ENCODE results near the gene CAST.

CAST gene

GRCh38 chr5:96636046-96636445 lies 26.1 kb upstream of the CAST start:
- H3K9ac ChIP-seq (ENCODE audit: low read depth, low read length), result no peak overlapping the region
- no peak for TF ChIP-seq EZH2 (IDR thresholded peaks at IDR 0.05; ENCODE audit: borderline replicate concordance, low read depth, low read length, severe bottlenecking)
- TF ChIP-seq CTCF (IDR thresholded peaks at IDR 0.05; ENCODE audit: borderline replicate concordance, extremely low read depth, low read length, poor library complexity, severe bottlenecking), result no peak

GRCh38 chr5:96636594-96636993 lies 25.6 kb upstream of the CAST start:
- H3K4me1 ChIP-seq (ENCODE audit: insufficient read depth, low read length), result no peaks in the 10 kb centered on the region
- H3K36me3 ChIP-seq (ENCODE audit: insufficient read depth, low read length), result no peaks in the 10 kb centered on the region
- ATAC-seq (ENCODE audit: insufficient read depth, low read depth) (no peak), DNase-seq (no peak)
- TF ChIP-seq CTCF (IDR thresholded peaks at IDR 0.05; ENCODE audit: borderline replicate concordance, extremely low read depth, low read length, poor library complexity, severe bottlenecking) (no peak), EZH2 (IDR thresholded peaks at IDR 0.05; ENCODE audit: borderline replicate concordance, low read depth, low read length, severe bottlenecking) (no peak)
- no peak overlapping the region for H3K27ac ChIP-seq (ENCODE audit: low read length)
- no peaks in the 10 kb centered on the region for H3K9me3 ChIP-seq (ENCODE audit: insufficient read depth, low read length, severe bottlenecking)
- no peak overlapping the region for H2AFZ ChIP-seq (ENCODE audit: low read depth, low read length)
- H4K20me1 ChIP-seq (ENCODE audit: insufficient read depth, low read length), result no peaks in the 10 kb centered on the region
- H3K27me3 ChIP-seq (ENCODE audit: insufficient read depth, low read length, poor library complexity), result peaks cover 4% of the 10 kb centered on the region
- no peaks in the 10 kb centered on the region for H3K79me2 ChIP-seq (ENCODE audit: insufficient read depth, low read length)
- H3K4me2 ChIP-seq (ENCODE audit: insufficient read depth, low read length), result no peak overlapping the region
- H3K9ac ChIP-seq (ENCODE audit: low read depth, low read length), result no peak overlapping the region
- H3K4me3 ChIP-seq (ENCODE audit: low read depth in 1 of 2, low read length in 2 of 2), result no peak overlapping the region

More at GRCh38 chr5:96636046-96636445, 26.1 kb upstream of the CAST start:
- Histone ChIP-seq H3K4me3 (ENCODE audit: low read depth in 1 of 2, low read length in 2 of 2) (no peak overlapping the region), H2AFZ (ENCODE audit: low read depth, low read length) (no peak overlapping the region), H3K27ac (ENCODE audit: low read length) (no peak overlapping the region), H3K79me2 (ENCODE audit: insufficient read depth, low read length) (no peaks in the 10 kb centered on the region), H3K36me3 (ENCODE audit: insufficient read depth, low read length) (no peaks in the 10 kb centered on the region), H3K4me2 (ENCODE audit: insufficient read depth, low read length) (no peak overlapping the region), H3K27me3 (ENCODE audit: insufficient read depth, low read length, poor library complexity) (no peaks in the 10 kb centered on the region), H4K20me1 (ENCODE audit: insufficient read depth, low read length) (no peaks in the 10 kb centered on the region), H3K4me1 (ENCODE audit: insufficient read depth, low read length) (no peaks in the 10 kb centered on the region), H3K9me3 (ENCODE audit: insufficient read depth, low read length, severe bottlenecking) (no peaks in the 10 kb centered on the region)
- ATAC-seq (ENCODE audit: insufficient read depth, low read depth), result no peak
- DNase-seq, result no peak

- H3K4me2 ChIP-seq (ENCODE audit: insufficient read depth, low read length), result no peak overlapping the region
- TF ChIP-seq CTCF (IDR thresholded peaks at IDR 0.05; ENCODE audit: borderline replicate concordance, extremely low read depth, low read length, poor library complexity, severe bottlenecking) (no peak), EZH2 (IDR thresholded peaks at IDR 0.05; ENCODE audit: borderline replicate concordance, low read depth, low read length, severe bottlenecking) (no peak)
- no peaks in the 10 kb centered on the region for H3K9me3 ChIP-seq (ENCODE audit: insufficient read depth, low read length, severe bottlenecking)
- no peaks in the 10 kb centered on the region for H4K20me1 ChIP-seq (ENCODE audit: insufficient read depth, low read length)
- H3K27me3 ChIP-seq (ENCODE audit: insufficient read depth, low read length, poor library complexity), result peaks cover 4% of the 10 kb centered on the region
- ATAC-seq (ENCODE audit: insufficient read depth, low read depth) (no peak), DNase-seq (no peak)
- H3K79me2 ChIP-seq (ENCODE audit: insufficient read depth, low read length), result no peaks in the 10 kb centered on the region
- H3K9ac ChIP-seq (ENCODE audit: low read depth, low read length), result no peak overlapping the region
- H3K36me3 ChIP-seq (ENCODE audit: insufficient read depth, low read length), result no peaks in the 10 kb centered on the region
- no peaks in the 10 kb centered on the region for H3K4me1 ChIP-seq (ENCODE audit: insufficient read depth, low read length)
- no peak overlapping the region for H3K27ac ChIP-seq (ENCODE audit: low read length)
- H2AFZ ChIP-seq (ENCODE audit: low read depth, low read length), result no peak overlapping the region
- no peak overlapping the region for H3K4me3 ChIP-seq (ENCODE audit: low read depth in 1 of 2, low read length in 2 of 2)
These were observed 25.0 kb upstream of the CAST start for GRCh38 chr5:96637196-96637595.

GRCh38 chr5:96638561-96638960 lies 23.6 kb upstream of the CAST start:
- no peaks in the 10 kb centered on the region for H4K20me1 ChIP-seq (ENCODE audit: insufficient read depth, low read length)
- H3K27me3 ChIP-seq (ENCODE audit: insufficient read depth, low read length, poor library complexity), result peaks cover 4% of the 10 kb centered on the region
- H3K36me3 ChIP-seq (ENCODE audit: insufficient read depth, low read length), result no peaks in the 10 kb centered on the region
- H3K4me2 ChIP-seq (ENCODE audit: insufficient read depth, low read length), result no peak overlapping the region
- no peak overlapping the region for H2AFZ ChIP-seq (ENCODE audit: low read depth, low read length)
- H3K4me1 ChIP-seq (ENCODE audit: insufficient read depth, low read length), result no peaks in the 10 kb centered on the region
- no peak overlapping the region for H3K9ac ChIP-seq (ENCODE audit: low read depth, low read length)
- no peak overlapping the region for H3K27ac ChIP-seq (ENCODE audit: low read length)
- ATAC-seq (ENCODE audit: insufficient read depth, low read depth) (no peak), DNase-seq (no peak)
- no peaks in the 10 kb centered on the region for H3K9me3 ChIP-seq (ENCODE audit: insufficient read depth, low read length, severe bottlenecking)
- TF ChIP-seq EZH2 (IDR thresholded peaks at IDR 0.05; ENCODE audit: borderline replicate concordance, low read depth, low read length, severe bottlenecking) (no peak), CTCF (IDR thresholded peaks at IDR 0.05; ENCODE audit: borderline replicate concordance, extremely low read depth, low read length, poor library complexity, severe bottlenecking) (no peak)
- H3K79me2 ChIP-seq (ENCODE audit: insufficient read depth, low read length), result no peaks in the 10 kb centered on the region
- H3K4me3 ChIP-seq (ENCODE audit: low read depth in 1 of 2, low read length in 2 of 2), result no peak overlapping the region

All from DND-41 (cell line).